K562 (cell line): Measurements from ENCODE around the gene FADS1. TPM values are rescaled to one million over a fixed set of nuclear protein-coding genes. Genes with fewer than 3 reads are reported as not detected.

Source experiments
- ATF6 ChIP-seq: sonication (generic); formaldehyde crosslinking; IDR thresholded peaks from 2 replicates; pipeline ENCODE4 v1.4.0; 2020; ENCODE audit warnings: mild to moderate bottlenecking, missing genetic modification reagents
- CHD4 ChIP-seq: fragments of 200-600 bp; sonication (generic); IDR thresholded peaks from 3 replicates; pipeline ENCODE4 v1.6.1; 2012; ENCODE audit warnings: low read depth, mild to moderate bottlenecking, mixed read lengths, low read length, inconsistent platforms; ENCODE audit not compliant: insufficient read depth, insufficient replicate concordance, poor library complexity, severe bottlenecking
- CLOCK ChIP-seq: fragments of 250-450 bp; sonication (Bioruptor Pico); IDR thresholded peaks from 2 replicates; pipeline ENCODE4 v1.4.0; 2020; ENCODE audit warnings: mild to moderate bottlenecking, moderate library complexity, borderline replicate concordance
- L3MBTL2 ChIP-seq: fragments of 450-650 bp; IDR thresholded peaks from 2 replicates; pipeline ENCODE4 v1.6.1; 2016; ENCODE audit warnings: mild to moderate bottlenecking, moderate library complexity
- NFIX ChIP-seq: fragments of 250-450 bp; sonication (Bioruptor Pico); IDR thresholded peaks from 2 replicates; pipeline ENCODE4 v1.4.0; 2020; ENCODE audit warnings: low read depth, mild to moderate bottlenecking, moderate library complexity
- RBBP5 ChIP-seq: fragments of 200-600 bp; sonication (generic); IDR thresholded peaks from 2 replicates; pipeline ENCODE4 v1.6.1; 2012; ENCODE audit warnings: borderline replicate concordance, mild to moderate bottlenecking, low read length, control low read depth, inconsistent platforms; ENCODE audit not compliant: insufficient read depth, poor library complexity, severe bottlenecking
- RFX1 ChIP-seq: fragments of 450-650 bp; IDR thresholded peaks from 2 replicates; pipeline ENCODE4 v1.6.1; 2016; ENCODE audit warnings: mild to moderate bottlenecking, moderate library complexity
- ZBTB34 ChIP-seq: fragments of 250-450 bp; sonication (Bioruptor Pico); IDR thresholded peaks from 2 replicates; pipeline ENCODE4 v1.8.0; 2021; ENCODE audit warnings: mild to moderate bottlenecking, moderate library complexity
- ZNF146 ChIP-seq: IDR thresholded peaks from one replicate; pipeline ENCODE4 v1.6.1; 2018; ENCODE audit warnings: missing compliant biosample characterization; ENCODE audit not compliant: unreplicated experiment
- ZNF23 ChIP-seq: fragments of 250-450 bp; sonication (Bioruptor Pico); IDR thresholded peaks from 2 replicates; pipeline ENCODE4 v1.4.0; 2020; ENCODE audit warnings: mild to moderate bottlenecking
- ZNF324 ChIP-seq: fragments of 250-450 bp; sonication (Bioruptor Pico); IDR thresholded peaks from 2 replicates; pipeline ENCODE4 v1.4.0; 2020; ENCODE audit warnings: mild to moderate bottlenecking
- polyA plus RNA-seq, 8 experiments: library from polyadenylated mRNA; depleted of rRNA in 4 of 8; stranded (reverse) in 5 of 8; unstranded in 3 of 8; fragments of >200 nt; fragmentation: Nextera tagmentation in 2 of 8; fragmentation: Illumina TruSeq in 1 of 8; extraction: Ambion mirVana in 2 of 8; extraction: Trizol in 1 of 8; gene quantifications; 2 replicates each; pipeline versions ENCODE4 v1.2.1 to v1.2.3, GENCODE V29; 2011 to 2014; ENCODE audit warnings: inconsistent platforms in 1 of 8, missing spikeins in 1 of 8
- total RNA-seq, 7 experiments: library from RNA; depleted of rRNA in 6 of 7; stranded (reverse); fragments of >200 nt in 6 of 7; fragmentation: Illumina TruSeq in 2 of 7; extraction: Trizol in 2 of 7; gene quantifications; 2 replicates each; pipeline versions ENCODE4 v1.2.1 to v1.2.3, GENCODE V29; 2011 to 2021; ENCODE audit warnings: low replicate concordance in 1 of 7
- TF ChIP-seq, protein P1 (sequence below): sonication (generic); formaldehyde crosslinking; IDR thresholded peaks from 2 replicates; pipeline ENCODE4 v1.8.1; 2023; ENCODE audit warnings: mild to moderate bottlenecking, missing genetic modification reagents, moderate library complexity
- TF ChIP-seq, protein P2 (sequence below): sonication (generic); formaldehyde crosslinking; IDR thresholded peaks from 2 replicates; pipeline ENCODE4 v1.8.0; 2023; ENCODE audit warnings: mild to moderate bottlenecking, missing genetic modification reagents

FADS1 gene
- total and polyA plus RNA-seq, 9 of the 15 experiments (the other 6 are each of a cell fraction or from before 2014, with no cell fraction given) = 110 to 864 (median 364) TPM

GRCh38 chr11:61834278-61835048 is 17.7 kb upstream of the FADS1 start (continued):
- TF ChIP-seq ZBTB34 = no peak
- no peak for TF ChIP-seq ZNF146 (CRISPR knock-in tag)
- no peak for TF ChIP-seq CHD4
- peak; percentile 52 for TF ChIP-seq RBBP5
- TF ChIP-seq ZNF324 = no peak
- no peak for TF ChIP-seq ZNF23
- TF ChIP-seq, protein P1, sequence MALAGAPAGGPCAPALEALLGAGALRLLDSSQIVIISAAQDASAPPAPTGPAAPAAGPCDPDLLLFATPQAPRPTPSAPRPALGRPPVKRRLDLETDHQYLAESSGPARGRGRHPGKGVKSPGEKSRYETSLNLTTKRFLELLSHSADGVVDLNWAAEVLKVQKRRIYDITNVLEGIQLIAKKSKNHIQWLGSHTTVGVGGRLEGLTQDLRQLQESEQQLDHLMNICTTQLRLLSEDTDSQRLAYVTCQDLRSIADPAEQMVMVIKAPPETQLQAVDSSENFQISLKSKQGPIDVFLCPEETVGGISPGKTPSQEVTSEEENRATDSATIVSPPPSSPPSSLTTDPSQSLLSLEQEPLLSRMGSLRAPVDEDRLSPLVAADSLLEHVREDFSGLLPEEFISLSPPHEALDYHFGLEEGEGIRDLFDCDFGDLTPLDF (CRISPR knock-in tag) = peak; percentile 59; the same call in 1 of the 2 replicates
- TF ChIP-seq ATF6 (CRISPR knock-in tag) = no peak
- TF ChIP-seq CLOCK = no peak
- TF ChIP-seq, protein P2, sequence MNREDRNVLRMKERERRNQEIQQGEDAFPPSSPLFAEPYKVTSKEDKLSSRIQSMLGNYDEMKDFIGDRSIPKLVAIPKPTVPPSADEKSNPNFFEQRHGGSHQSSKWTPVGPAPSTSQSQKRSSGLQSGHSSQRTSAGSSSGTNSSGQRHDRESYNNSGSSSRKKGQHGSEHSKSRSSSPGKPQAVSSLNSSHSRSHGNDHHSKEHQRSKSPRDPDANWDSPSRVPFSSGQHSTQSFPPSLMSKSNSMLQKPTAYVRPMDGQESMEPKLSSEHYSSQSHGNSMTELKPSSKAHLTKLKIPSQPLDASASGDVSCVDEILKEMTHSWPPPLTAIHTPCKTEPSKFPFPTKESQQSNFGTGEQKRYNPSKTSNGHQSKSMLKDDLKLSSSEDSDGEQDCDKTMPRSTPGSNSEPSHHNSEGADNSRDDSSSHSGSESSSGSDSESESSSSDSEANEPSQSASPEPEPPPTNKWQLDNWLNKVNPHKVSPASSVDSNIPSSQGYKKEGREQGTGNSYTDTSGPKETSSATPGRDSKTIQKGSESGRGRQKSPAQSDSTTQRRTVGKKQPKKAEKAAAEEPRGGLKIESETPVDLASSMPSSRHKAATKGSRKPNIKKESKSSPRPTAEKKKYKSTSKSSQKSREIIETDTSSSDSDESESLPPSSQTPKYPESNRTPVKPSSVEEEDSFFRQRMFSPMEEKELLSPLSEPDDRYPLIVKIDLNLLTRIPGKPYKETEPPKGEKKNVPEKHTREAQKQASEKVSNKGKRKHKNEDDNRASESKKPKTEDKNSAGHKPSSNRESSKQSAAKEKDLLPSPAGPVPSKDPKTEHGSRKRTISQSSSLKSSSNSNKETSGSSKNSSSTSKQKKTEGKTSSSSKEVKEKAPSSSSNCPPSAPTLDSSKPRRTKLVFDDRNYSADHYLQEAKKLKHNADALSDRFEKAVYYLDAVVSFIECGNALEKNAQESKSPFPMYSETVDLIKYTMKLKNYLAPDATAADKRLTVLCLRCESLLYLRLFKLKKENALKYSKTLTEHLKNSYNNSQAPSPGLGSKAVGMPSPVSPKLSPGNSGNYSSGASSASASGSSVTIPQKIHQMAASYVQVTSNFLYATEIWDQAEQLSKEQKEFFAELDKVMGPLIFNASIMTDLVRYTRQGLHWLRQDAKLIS (CRISPR knock-in tag) = no peak
- TF ChIP-seq L3MBTL2 = peak; percentile 70; the same call in 1 of the 2 replicates
- TF ChIP-seq RFX1 = no peak
- no peak for TF ChIP-seq NFIX (CRISPR knock-in tag)
